GM12865 (cell line): ENCODE results near the gene TBC1D7.

Source experiments
- DNase-seq: peaks from one replicate; pipeline ENCODE4 v3.0.0; 2010; ENCODE audit warnings: low read depth
- H3K4me3 ChIP-seq: 2 replicates; pipeline ENCODE4 v1.5.1; 2011; ENCODE audit warnings: mild to moderate bottlenecking, low read depth, low read length, control low read depth
- TF ChIP-seq, protein P1 (sequence below): IDR thresholded peaks from 2 replicates; pipeline ENCODE4 v1.5.1; 2011; ENCODE audit warnings: low read length, control low read depth, low read depth, inconsistent platforms; ENCODE audit not compliant: insufficient read depth; ENCODE audit errors: missing control alignments

TBC1D7 gene

DNA sequence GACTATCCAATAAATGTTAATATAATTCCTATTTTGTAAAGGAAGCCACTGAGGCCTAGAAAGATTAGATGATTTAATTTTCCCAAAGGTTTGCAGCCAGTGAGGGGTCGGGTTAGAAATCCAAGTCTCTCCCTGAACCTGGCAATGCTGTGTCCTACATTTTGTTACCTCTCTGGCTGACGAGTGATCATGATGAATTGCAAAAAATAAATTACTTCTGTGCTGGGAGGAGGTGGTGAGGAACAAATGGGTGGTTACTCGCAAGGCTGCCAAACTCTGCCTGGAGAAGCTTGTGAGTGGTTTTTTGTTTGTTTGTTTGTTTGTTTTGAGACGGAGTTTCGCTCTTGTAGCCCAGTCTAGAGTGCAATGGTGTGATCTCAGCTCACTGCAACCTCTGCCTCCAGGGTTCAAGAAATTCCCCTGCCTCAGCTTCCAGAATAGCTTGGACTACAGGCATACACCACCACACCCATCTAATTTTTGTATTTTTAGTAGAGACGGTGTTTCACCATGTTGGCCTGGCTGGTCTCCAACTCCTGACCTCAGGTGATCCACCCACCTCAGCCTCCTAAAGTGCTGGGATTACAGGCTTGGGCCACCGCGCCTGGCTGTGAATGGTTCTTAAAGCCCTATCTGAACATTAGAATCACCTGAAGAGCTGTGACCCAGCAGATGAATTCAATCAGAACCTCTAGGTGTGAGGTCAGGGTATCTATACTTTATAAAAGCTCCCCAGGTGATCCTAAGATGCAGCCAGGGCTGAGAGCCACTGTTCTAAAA is 20.2 kb upstream of the TBC1D7 start:
- no peak for DNase-seq
- H3K4me3 ChIP-seq: no peak overlapping the region
- TF ChIP-seq, protein P1, sequence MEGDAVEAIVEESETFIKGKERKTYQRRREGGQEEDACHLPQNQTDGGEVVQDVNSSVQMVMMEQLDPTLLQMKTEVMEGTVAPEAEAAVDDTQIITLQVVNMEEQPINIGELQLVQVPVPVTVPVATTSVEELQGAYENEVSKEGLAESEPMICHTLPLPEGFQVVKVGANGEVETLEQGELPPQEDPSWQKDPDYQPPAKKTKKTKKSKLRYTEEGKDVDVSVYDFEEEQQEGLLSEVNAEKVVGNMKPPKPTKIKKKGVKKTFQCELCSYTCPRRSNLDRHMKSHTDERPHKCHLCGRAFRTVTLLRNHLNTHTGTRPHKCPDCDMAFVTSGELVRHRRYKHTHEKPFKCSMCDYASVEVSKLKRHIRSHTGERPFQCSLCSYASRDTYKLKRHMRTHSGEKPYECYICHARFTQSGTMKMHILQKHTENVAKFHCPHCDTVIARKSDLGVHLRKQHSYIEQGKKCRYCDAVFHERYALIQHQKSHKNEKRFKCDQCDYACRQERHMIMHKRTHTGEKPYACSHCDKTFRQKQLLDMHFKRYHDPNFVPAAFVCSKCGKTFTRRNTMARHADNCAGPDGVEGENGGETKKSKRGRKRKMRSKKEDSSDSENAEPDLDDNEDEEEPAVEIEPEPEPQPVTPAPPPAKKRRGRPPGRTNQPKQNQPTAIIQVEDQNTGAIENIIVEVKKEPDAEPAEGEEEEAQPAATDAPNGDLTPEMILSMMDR: no peak

DNA sequence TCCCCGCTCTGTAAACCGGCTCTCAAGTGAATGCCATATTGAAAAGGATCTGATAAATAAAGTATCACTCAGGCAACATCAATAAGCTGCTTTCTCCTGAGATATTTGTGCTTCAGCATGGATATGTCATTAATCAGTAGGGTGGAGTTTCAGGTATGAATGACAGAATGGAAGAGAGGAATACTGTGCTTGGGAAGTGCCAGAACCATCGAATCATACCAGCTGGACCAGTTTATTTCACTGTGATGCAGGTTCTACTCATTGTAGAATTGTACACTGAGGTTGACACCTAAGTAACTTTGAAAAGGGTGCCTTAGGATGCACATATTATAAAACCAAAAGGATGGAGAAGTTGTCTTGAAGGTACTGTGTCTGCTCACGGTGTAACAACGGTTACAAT is 17.9 kb upstream of the TBC1D7 start:
- no peak overlapping the region for H3K4me3 ChIP-seq
- TF ChIP-seq, protein P1: no peak
- no peak for DNase-seq

DNA sequence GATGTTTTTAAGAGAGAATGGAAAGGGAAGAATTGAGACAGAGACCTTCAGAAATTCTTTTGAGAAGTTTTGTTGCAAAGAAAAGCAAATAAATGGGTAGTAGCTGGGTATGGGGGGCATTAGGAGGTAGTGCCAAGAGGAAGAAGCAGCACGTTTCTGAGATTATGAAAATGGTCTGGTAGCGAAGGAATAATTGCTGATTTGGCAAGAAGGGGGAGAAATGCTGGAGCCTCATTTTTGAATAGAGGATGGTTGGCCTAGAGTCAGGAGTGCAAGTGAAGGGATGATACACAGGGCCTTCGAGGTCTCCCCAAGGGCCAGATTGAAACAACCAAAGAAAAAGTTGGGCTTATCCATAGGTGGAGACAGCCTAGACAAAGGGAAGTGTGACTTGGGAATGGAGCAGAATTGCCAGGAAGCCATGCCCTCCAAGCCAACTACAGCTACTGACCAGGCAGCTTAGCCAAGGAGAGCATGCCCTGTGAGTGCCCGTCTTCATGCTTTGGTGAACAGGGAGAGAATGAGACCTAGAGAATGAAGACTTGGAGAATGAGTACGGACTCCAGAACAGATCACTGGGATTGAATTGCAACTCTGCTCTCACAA is 14.2 kb upstream of the TBC1D7 start:
- H3K4me3 ChIP-seq: no peak overlapping the region
- TF ChIP-seq, protein P1: no peak
- no peak for DNase-seq

DNA sequence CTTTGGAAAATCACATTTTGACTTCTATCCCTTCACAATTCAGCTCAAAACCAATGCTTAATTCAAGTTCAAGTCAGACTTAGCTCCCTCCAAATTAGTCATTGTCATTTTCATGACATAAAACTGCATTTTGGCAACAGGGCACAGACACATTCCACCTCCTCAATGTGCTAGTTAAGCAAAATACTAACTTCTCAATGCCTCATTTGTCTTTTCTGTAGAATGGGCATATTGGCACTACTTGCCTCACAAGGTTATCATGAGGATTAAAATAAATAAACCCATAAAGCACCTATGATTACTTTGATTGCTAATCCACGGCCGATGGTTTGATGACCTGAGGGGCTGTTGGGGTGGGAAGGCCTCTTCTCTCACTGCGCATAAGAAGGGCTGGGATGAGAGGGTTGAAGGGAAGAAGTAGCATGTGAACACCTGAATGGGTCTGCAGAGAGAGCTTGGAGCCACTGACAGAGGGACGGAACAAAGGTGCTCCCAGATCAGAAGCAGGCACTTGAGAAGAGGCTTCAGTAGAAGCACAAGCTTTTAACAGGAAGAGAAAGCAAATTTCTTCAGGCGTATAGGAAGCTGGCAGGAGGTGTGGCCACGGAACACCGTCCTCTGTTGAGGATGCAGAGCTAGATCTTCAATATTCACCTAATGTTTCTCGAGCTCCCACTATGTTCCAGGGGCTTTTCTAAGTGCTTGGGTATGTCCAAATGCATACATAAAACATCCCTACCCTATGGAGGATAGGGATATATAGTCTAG is 11.7 kb upstream of the TBC1D7 start:
- H3K4me3 ChIP-seq: no peak overlapping the region
- TF ChIP-seq, protein P1: no peak
- peak; percentile 30 for DNase-seq

DNA sequence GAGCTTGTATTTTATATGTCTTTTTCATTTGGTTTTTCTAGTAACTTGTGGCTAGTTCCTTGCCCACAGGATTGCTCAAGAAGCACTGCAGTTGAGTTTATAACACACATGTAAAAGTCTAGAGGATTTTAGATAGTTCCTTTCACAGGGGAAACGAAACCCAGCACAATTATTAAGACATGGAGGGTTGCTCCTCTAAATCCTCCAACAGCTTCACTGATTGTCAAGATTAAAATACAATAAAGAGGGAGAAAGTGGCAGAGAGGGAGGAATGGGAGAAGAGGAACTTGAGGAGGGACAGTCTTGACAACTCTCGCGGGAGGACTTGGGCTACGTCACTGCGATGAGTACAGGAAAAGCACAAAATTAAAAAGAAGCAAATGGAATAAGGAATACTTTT is 9.7 kb upstream of the TBC1D7 start:
- DNase-seq: no peak
- TF ChIP-seq, protein P1: no peak
- H3K4me3 ChIP-seq: no peak overlapping the region

DNA sequence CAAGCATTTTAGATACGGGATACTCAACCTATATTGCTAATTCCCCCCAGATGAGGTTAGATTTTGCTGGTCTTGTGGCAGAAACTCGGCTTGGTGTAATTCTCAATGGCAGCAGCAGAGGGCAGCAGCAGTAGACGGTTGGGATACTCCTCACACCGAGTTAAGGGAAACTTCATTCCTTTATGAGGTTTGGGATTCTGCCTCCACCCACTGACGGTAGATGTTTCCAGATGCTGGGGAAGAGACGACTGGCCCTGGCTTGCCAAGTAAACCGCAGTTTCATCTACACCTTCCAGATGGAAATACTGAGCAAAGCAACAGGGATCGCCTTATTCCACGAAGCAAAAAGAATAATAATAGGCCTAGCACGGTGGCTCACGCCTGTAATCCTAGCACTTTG is 8.2 kb upstream of the TBC1D7 start:
- TF ChIP-seq, protein P1: peak; percentile 84
- H3K4me3 ChIP-seq: no peak overlapping the region
- peak; percentile 82 for DNase-seq
